Measurements from ENCODE around the gene ZNF189. TPM values are rescaled to one million over a fixed set of nuclear protein-coding genes. Genes with fewer than 3 reads are reported as not detected.

The ZNF189 gene
- total RNA-seq, 4 donors from 2014 or later: 22.3 to 24.7 (median 24.2) TPM

DNA sequence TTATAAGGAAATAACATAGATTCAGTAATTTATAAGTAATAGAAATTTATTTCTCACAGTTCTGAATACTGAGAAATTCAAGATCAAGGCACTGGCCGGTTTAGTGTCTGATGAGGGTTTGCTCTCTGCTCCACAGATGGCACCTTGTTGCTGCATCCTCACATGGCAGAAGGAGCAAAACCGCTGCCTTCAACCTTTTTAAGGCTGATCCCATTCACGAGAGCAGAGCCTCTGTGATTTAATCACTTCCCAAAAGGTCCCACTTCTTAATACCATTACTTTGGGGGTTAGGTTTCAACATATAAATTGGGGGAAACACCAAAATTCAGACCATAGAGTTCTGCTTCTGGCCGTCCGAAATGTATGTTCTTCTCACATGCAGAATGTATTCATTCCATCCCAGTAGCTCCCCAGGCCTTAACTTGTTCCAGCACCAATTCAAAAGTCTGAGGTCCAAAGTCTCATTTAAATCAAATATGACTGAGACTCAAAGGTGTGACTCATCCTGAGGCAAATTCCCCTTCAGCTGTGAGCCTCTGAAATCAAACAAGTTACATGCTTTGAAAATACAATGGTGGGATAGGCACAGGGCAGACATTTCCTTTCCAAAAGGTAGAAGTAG, 44.4 kb upstream of the ZNF189 start:
- TF ChIP-seq, protein P1, sequence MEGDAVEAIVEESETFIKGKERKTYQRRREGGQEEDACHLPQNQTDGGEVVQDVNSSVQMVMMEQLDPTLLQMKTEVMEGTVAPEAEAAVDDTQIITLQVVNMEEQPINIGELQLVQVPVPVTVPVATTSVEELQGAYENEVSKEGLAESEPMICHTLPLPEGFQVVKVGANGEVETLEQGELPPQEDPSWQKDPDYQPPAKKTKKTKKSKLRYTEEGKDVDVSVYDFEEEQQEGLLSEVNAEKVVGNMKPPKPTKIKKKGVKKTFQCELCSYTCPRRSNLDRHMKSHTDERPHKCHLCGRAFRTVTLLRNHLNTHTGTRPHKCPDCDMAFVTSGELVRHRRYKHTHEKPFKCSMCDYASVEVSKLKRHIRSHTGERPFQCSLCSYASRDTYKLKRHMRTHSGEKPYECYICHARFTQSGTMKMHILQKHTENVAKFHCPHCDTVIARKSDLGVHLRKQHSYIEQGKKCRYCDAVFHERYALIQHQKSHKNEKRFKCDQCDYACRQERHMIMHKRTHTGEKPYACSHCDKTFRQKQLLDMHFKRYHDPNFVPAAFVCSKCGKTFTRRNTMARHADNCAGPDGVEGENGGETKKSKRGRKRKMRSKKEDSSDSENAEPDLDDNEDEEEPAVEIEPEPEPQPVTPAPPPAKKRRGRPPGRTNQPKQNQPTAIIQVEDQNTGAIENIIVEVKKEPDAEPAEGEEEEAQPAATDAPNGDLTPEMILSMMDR (IDR thresholded peaks at IDR 0.05): no peak
- TF ChIP-seq EP300 (IDR thresholded peaks at IDR 0.05) (no peak), POLR2A (IDR thresholded peaks at IDR 0.05) (no peak)
- Histone ChIP-seq H3K4me3 (no peak overlapping the region), H3K36me3 (no peaks in the 10 kb centered on the region), H3K4me1 (no peaks in the 10 kb centered on the region), H3K27ac (no peak overlapping the region), H3K9me3 (no peaks in the 10 kb centered on the region), H3K27me3 (no peaks in the 10 kb centered on the region)
- DNase-seq (ENCODE audit: low spot score in 2 of 2): no peak
- 86 to 94% methylated on average over 5 of the region's 5 CpGs for WGBS, 2 donors

DNA sequence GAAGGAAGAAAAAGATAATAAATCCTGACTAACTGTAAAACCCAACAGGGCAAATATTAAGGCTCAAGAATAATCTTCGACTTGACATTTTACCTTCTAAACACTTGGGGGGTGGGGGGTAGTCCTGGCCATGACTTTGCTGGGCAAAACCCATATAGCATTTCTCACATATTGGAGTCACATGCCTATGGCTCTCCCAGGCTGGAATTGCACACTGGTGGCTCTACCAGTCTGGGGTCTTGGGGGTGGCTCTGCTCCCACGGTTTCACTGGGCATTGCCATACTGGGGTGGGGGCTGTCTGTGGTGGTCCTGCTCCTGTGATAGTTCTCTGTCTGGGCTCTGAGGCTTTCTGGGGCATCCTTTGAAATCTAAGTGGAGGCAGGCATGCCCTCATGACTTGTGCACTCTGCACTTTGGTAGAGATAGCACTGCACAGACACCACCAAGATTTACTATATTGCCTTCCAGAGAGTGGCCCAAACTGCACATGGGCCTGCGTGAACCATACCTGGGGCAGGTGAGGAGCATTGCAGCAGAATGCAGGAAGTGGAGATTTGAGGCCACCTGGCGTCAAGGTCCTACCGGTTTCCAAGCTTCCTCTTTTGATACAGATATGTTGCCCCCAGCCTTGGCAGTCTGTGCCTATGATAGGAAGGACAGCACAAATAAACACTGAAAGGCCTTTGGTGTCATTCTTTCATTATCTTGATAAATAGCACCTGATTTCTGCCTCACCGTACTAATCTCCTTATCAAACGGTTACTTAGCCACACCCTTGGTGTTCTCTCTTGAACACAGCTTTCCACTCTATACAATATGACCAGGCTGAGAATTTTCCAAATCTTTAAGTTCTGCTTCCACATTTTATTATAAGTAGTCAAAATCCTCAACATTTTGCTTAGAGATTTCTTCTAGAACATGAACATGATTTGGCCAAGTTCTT, 43.6 kb upstream of the ZNF189 start:
- H3K4me1 ChIP-seq: no peaks in the 10 kb centered on the region
- H3K36me3 ChIP-seq: no peaks in the 10 kb centered on the region
- WGBS, 2 donors: 87% methylated on average over 7 of the region's 7 CpGs
- H3K4me3 ChIP-seq: no peak overlapping the region
- no peaks in the 10 kb centered on the region for H3K27me3 ChIP-seq
- TF ChIP-seq POLR2A (IDR thresholded peaks at IDR 0.05) (no peak), EP300 (IDR thresholded peaks at IDR 0.05) (no peak)
- TF ChIP-seq, protein P1 (IDR thresholded peaks at IDR 0.05): no peak
- H3K27ac ChIP-seq: no peak overlapping the region
- DNase-seq (ENCODE audit: low spot score in 2 of 2): no peak
- H3K9me3 ChIP-seq: no peaks in the 10 kb centered on the region

DNA sequence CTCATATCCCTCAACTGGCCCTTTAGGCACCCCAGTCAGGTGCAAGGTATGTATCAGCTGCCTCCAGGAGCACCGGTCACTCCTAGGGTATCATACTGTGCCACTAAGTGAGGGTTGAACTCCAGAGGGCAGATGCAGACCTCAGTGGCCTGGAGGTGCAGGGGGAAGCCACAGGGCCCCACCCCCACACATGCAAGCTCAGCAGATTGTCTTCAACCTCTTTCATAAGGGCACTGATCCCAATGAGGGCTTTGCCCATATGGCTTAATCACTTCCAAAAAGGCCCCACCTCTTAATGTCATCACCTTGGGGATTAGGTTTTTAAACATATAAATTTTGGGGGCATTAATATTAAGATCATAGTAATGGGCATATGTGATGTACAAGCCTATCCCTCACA, 42.0 kb upstream of the ZNF189 start:
- H3K9me3 ChIP-seq: no peaks in the 10 kb centered on the region
- no peaks in the 10 kb centered on the region for H3K27me3 ChIP-seq
- DNase-seq (ENCODE audit: low spot score in 2 of 2): no peak
- no peak overlapping the region for H3K4me3 ChIP-seq
- 43 to 59% methylated on average over 1 of the region's 1 CpG for WGBS, 2 donors
- no peak for TF ChIP-seq POLR2A (IDR thresholded peaks at IDR 0.05)
- TF ChIP-seq, protein P1 (IDR thresholded peaks at IDR 0.05): no peak
- H3K27ac ChIP-seq: no peak overlapping the region
- H3K4me1 ChIP-seq: no peaks in the 10 kb centered on the region
- H3K36me3 ChIP-seq: no peaks in the 10 kb centered on the region

DNA sequence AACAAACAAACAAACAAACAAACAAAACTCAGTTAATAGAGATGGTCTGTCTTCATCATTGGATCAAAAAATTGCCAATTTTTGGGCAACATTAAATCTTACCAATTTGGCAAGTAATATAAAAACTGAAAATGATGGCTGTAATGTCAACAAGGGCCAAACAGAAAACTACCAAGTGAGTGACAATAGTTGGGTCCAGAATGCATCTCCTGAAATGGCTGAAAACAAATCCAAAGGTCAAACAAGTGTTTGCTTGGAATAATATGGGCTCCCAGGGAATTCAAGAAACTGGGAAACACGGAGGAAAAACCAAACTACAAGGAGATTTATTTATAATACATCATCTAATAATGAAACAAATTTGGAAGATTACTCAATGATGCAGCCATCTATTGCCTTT, 39.0 kb upstream of the ZNF189 start:
- 55 to 62% methylated on average over 1 of the region's 1 CpG for WGBS, 2 donors
- Histone ChIP-seq H3K9me3 (no peaks in the 10 kb centered on the region), H3K4me1 (no peaks in the 10 kb centered on the region), H3K36me3 (no peaks in the 10 kb centered on the region), H3K27ac (no peak overlapping the region), H3K27me3 (no peaks in the 10 kb centered on the region), H3K4me3 (no peak overlapping the region)
- no peak for DNase-seq (ENCODE audit: low spot score in 2 of 2)
- no peak for TF ChIP-seq POLR2A (IDR thresholded peaks at IDR 0.05)
- TF ChIP-seq, protein P1 (IDR thresholded peaks at IDR 0.05): no peak

DNA sequence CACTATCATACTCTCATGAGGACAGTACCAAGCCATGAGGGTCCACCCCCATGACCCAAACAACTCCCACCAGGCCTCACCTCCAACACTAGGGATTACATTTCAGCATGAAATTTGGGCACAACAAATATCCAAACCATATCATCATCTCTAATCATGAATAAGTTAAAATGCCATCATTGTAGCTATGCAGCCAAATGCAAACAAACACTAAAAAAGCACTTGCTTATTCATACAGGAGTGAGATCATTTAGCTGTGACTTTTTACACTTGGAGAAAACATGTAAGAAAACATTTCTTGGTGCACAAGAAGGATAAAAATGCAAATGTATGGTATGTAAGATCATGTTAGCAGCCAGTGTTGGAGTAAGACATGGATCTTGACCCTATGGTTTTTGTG, 38.0 kb upstream of the ZNF189 start:
- Histone ChIP-seq H3K4me1 (no peaks in the 10 kb centered on the region), H3K4me3 (no peak overlapping the region)

More for the DNA sequence above, 38.0 kb upstream of the ZNF189 start:
- no peak overlapping the region for H3K27ac ChIP-seq
- TF ChIP-seq, protein P1 (IDR thresholded peaks at IDR 0.05): no peak
- TF ChIP-seq EP300 (IDR thresholded peaks at IDR 0.05) (no peak), POLR2A (IDR thresholded peaks at IDR 0.05) (no peak)
- H3K9me3 ChIP-seq: no peaks in the 10 kb centered on the region
- no peak for DNase-seq (ENCODE audit: low spot score in 2 of 2)
- H3K27me3 ChIP-seq: no peaks in the 10 kb centered on the region
- H3K36me3 ChIP-seq: no peaks in the 10 kb centered on the region

All from tibial nerve (tissue), 4 donors.